NCI-H1092 treated with DMSO at 0.1 percent for 48 hours (cell line): ENCODE data around the gene EDEM1.

ENCODE experiments used
- DNase-seq: peaks from one replicate; lab custom pipeline; 2025; lab: John Stamatoyannopoulos, UW

EDEM1 gene

GRCh38 chr3:5198986-5199731, 11.7 kb downstream of the EDEM1 start:
- DNase-seq, result no peak

- DNase-seq, result no peak
Measured at GRCh38 chr3:5201536-5201935, 14.0 kb downstream of the EDEM1 start.

- DNase-seq, result no peak
Measured at GRCh38 chr3:5202222-5202621, 14.7 kb downstream of the EDEM1 start.

GRCh38 chr3:5205165-5205941, 17.8 kb downstream of the EDEM1 start:
- DNase-seq, result no peak

- no peak for DNase-seq
Measured at GRCh38 chr3:5210926-5211325, 23.4 kb downstream of the EDEM1 start.

GRCh38 chr3:5212628-5213573, 25.4 kb downstream of the EDEM1 start:
- DNase-seq, result no peak

- DNase-seq, result no peak
Measured at GRCh38 chr3:5213574-5213966, 26.1 kb downstream of the EDEM1 start.

- no peak for DNase-seq
Measured at GRCh38 chr3:5214352-5214751, 26.8 kb downstream of the EDEM1 start.

GRCh38 chr3:5217824-5218595, 30.5 kb downstream of the EDEM1 start:
- no peak for DNase-seq

- no peak for DNase-seq
Measured at GRCh38 chr3:5218815-5219214, 31.3 kb downstream of the EDEM1 start.

GRCh38 chr3:5219216-5219615, 31.7 kb downstream of the EDEM1 start:
- DNase-seq, result no peak

GRCh38 chr3:5220193-5220592, 32.7 kb downstream of the EDEM1 start:
- DNase-seq, result no peak

- no peak for DNase-seq
Measured at GRCh38 chr3:5220667-5221431, 33.3 kb downstream of the EDEM1 start.

- no peak for DNase-seq
Measured at GRCh38 chr3:5221701-5222100, 34.2 kb downstream of the EDEM1 start.

GRCh38 chr3:5222283-5223005, 34.9 kb downstream of the EDEM1 start:
- DNase-seq, result no peak

GRCh38 chr3:5226783-5227182, 39.3 kb downstream of the EDEM1 start:
- no peak for DNase-seq

GRCh38 chr3:5227812-5228211, 40.3 kb downstream of the EDEM1 start:
- no peak for DNase-seq

GRCh38 chr3:5229414-5229813, 41.9 kb downstream of the EDEM1 start:
- DNase-seq, result no peak

- peak; percentile 46 for DNase-seq
Measured at GRCh38 chr3:5231074-5231473, 43.6 kb downstream of the EDEM1 start.

- DNase-seq, result no peak
Measured at GRCh38 chr3:5231487-5231886, 44.0 kb downstream of the EDEM1 start.
